ENCODE data around the gene SNRK. TPM values are rescaled to one million over a fixed set of nuclear protein-coding genes. Genes with fewer than 3 reads are reported as not detected.

The SNRK gene
- total RNA-seq, 1 experiment from 2014 or later: 25.4 TPM

- TF ChIP-seq, protein P1, sequence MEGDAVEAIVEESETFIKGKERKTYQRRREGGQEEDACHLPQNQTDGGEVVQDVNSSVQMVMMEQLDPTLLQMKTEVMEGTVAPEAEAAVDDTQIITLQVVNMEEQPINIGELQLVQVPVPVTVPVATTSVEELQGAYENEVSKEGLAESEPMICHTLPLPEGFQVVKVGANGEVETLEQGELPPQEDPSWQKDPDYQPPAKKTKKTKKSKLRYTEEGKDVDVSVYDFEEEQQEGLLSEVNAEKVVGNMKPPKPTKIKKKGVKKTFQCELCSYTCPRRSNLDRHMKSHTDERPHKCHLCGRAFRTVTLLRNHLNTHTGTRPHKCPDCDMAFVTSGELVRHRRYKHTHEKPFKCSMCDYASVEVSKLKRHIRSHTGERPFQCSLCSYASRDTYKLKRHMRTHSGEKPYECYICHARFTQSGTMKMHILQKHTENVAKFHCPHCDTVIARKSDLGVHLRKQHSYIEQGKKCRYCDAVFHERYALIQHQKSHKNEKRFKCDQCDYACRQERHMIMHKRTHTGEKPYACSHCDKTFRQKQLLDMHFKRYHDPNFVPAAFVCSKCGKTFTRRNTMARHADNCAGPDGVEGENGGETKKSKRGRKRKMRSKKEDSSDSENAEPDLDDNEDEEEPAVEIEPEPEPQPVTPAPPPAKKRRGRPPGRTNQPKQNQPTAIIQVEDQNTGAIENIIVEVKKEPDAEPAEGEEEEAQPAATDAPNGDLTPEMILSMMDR (IDR thresholded peaks at IDR 0.05; ENCODE audit: insufficient read depth in 1 of 2, low read depth in 1 of 2, low read length in 1 of 2, severe bottlenecking in 1 of 2, unreplicated experiment in 1 of 2): no peak
- no peak for DNase-seq
- CTCF ChIA-PET: no interaction called here
- POLR2A ChIA-PET: no interaction called here
- Histone ChIP-seq H3K36me3 (ENCODE audit: control insufficient read depth, insufficient read depth, low read length) (no peaks in the 10 kb centered on the region), H3K27me3 (replicated peaks; ENCODE audit: control insufficient read depth, insufficient read depth, low read length) (no peaks in the 10 kb centered on the region), H3K4me3 (ENCODE audit: low read depth, low read length) (no peak overlapping the region), H3K4me1 (no peaks in the 10 kb centered on the region), H3K9me3 (no peaks in the 10 kb centered on the region)
- Mint-ChIP-seq H3K36me3 (ENCODE audit: insufficient read depth, unreplicated experiment) (no peaks in the 10 kb centered on the region), H3K9me3 (ENCODE audit: unreplicated experiment) (no peaks in the 10 kb centered on the region), H3K27ac (ENCODE audit: unreplicated experiment) (no peak overlapping the region), H3K27me3 (ENCODE audit: insufficient read depth, unreplicated experiment) (no peaks in the 10 kb centered on the region), H3K4me3 (ENCODE audit: unreplicated experiment) (no peak overlapping the region), H3K4me1 (ENCODE audit: low read depth, unreplicated experiment) (no peaks in the 10 kb centered on the region)
- no TSS peak for BruUV-seq (replicated peaks)
- intact Hi-C loops (cut with micrococcal nuclease; ENCODE audit: unreplicated experiment): no loop called here
Observed at GRCh38 chr3:43372007-43372740, 85.8 kb downstream of the SNRK start.

DNA sequence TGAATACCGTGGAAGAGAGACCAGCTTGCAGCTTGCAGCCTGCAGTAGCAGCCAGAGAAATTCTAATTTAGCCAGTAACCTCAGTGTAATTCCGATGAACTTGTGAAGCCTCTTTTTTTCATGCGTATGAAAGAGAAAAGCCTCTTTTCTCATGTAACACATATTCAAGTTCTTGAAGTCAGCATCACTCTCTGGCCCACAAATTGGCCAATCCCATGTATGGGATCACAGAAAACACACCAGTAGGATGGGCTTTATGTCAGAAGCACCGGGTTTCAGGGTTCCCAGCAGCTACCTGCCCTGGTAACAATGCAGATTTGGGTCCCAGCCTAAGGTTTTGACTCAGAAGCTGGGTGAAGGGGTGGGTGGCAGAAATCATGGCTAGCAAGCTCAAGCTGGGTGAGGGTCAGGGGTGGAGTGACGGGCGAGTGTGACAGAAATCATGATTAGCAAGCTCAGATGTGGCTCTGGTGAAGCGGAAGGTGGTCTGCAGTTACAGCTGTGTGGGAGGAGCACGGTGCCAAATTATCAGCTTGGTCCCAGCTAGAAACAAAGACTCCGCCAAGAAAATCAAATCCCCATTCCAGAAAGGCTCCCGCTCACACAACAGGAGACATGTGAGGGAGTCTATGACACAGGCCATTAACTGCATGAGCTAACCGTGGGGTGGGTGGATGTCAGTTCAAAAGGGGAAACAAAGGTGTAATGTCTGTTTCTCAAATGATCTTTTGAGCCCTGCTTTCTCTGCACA, 86.6 kb downstream of the SNRK start:
- no peaks in the 10 kb centered on the region for H3K36me3 Mint-ChIP-seq (ENCODE audit: insufficient read depth, unreplicated experiment)
- Histone ChIP-seq H3K9me3 (no peaks in the 10 kb centered on the region), H3K4me1 (no peaks in the 10 kb centered on the region), H3K27me3 (replicated peaks; ENCODE audit: control insufficient read depth, insufficient read depth, low read length) (no peaks in the 10 kb centered on the region), H3K36me3 (ENCODE audit: control insufficient read depth, insufficient read depth, low read length) (no peaks in the 10 kb centered on the region), H3K4me3 (ENCODE audit: low read depth, low read length) (no peak overlapping the region)
- no peaks in the 10 kb centered on the region for H3K9me3 Mint-ChIP-seq (ENCODE audit: unreplicated experiment)
- BruUV-seq (replicated peaks): no TSS peak
- no peak overlapping the region for H3K27ac Mint-ChIP-seq (ENCODE audit: unreplicated experiment)
- CTCF ChIA-PET: no interaction called here
- POLR2A ChIA-PET: no interaction called here
- H3K27me3 Mint-ChIP-seq (ENCODE audit: insufficient read depth, unreplicated experiment): no peaks in the 10 kb centered on the region
- H3K4me3 Mint-ChIP-seq (ENCODE audit: unreplicated experiment): no peak overlapping the region
- no peak for DNase-seq
- intact Hi-C loops (cut with micrococcal nuclease; ENCODE audit: unreplicated experiment): no loop called here
- TF ChIP-seq, protein P1 (IDR thresholded peaks at IDR 0.05; ENCODE audit: insufficient read depth in 1 of 2, low read depth in 1 of 2, low read length in 1 of 2, severe bottlenecking in 1 of 2, unreplicated experiment in 1 of 2): no peak
- H3K4me1 Mint-ChIP-seq (ENCODE audit: low read depth, unreplicated experiment): no peaks in the 10 kb centered on the region

DNA sequence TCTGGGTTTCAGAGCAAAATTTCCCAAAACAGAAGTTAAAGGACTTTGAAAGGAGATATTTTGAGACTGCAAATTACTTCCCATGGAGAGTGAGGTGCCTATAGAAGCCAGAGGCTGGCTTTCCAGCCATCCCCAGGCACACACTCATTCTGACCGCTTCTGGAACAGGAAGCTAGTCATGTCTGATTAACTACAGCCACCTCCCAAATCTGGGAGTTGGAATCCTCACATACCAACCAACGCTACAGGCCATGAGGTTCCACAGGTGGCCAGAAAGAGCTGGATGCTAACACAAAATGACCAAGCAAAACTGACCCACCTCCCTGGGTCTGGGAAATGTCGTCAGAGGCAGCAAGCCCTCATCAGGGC, 87.2 kb downstream of the SNRK start:
- POLR2A ChIA-PET: no interaction called here
- CTCF ChIA-PET: no interaction called here
- intact Hi-C loops (cut with micrococcal nuclease; ENCODE audit: unreplicated experiment): no loop called here

More for the DNA sequence above, 87.2 kb downstream of the SNRK start:
- Histone ChIP-seq H3K27me3 (replicated peaks; ENCODE audit: control insufficient read depth, insufficient read depth, low read length) (no peaks in the 10 kb centered on the region), H3K4me3 (ENCODE audit: low read depth, low read length) (no peak overlapping the region), H3K36me3 (ENCODE audit: control insufficient read depth, insufficient read depth, low read length) (no peaks in the 10 kb centered on the region), H3K9me3 (no peaks in the 10 kb centered on the region), H3K4me1 (no peaks in the 10 kb centered on the region)
- no peak for DNase-seq
- Mint-ChIP-seq H3K27ac (ENCODE audit: unreplicated experiment) (no peak overlapping the region), H3K27me3 (ENCODE audit: insufficient read depth, unreplicated experiment) (no peaks in the 10 kb centered on the region), H3K36me3 (ENCODE audit: insufficient read depth, unreplicated experiment) (no peaks in the 10 kb centered on the region), H3K4me3 (ENCODE audit: unreplicated experiment) (no peak overlapping the region), H3K9me3 (ENCODE audit: unreplicated experiment) (no peaks in the 10 kb centered on the region), H3K4me1 (ENCODE audit: low read depth, unreplicated experiment) (no peaks in the 10 kb centered on the region)
- TF ChIP-seq, protein P1 (IDR thresholded peaks at IDR 0.05; ENCODE audit: insufficient read depth in 1 of 2, low read depth in 1 of 2, low read length in 1 of 2, severe bottlenecking in 1 of 2, unreplicated experiment in 1 of 2): no peak
- BruUV-seq (replicated peaks): no TSS peak

Measured in Caco-2 (cell line).